Measurements from ENCODE around the gene KRTAP4-9. TPM values are rescaled to one million over a fixed set of nuclear protein-coding genes. Genes with fewer than 3 reads are reported as not detected.
"Not testable (repeated sequence)": the region's sequence is repeated elsewhere in the genome, so short reads cannot be mapped to it uniquely, and the experiment has no call there.

The KRTAP4-9 gene
- polyA plus RNA-seq (ENCODE audit: insufficient read length) = not detected

DNA sequence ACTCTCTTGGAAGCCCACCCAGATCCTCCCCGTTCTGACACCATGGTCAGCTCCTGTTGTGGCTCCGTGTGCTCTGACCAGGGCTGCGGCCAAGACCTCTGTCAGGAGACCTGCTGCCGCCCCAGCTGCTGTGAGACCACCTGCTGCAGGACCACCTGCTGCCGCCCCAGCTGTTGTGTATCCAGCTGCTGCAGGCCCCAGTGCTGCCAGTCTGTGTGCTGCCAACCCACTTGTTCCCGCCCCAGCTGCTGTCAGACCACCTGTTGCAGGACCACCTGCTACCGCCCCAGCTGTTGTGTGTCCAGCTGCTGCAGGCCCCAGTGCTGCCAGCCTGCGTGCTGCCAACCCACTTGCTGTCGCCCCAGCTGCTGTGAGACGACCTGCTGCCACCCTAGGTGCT, at the start of gene KRTAP4-9:
Gene KRTAP4-9, plus strand, starts transcription at position 43 of the 400 bp plus-strand sequence. Its CDS starts 0 bp downstream, at position 43.
- not testable (repeated sequence) for DNase-seq

DNA sequence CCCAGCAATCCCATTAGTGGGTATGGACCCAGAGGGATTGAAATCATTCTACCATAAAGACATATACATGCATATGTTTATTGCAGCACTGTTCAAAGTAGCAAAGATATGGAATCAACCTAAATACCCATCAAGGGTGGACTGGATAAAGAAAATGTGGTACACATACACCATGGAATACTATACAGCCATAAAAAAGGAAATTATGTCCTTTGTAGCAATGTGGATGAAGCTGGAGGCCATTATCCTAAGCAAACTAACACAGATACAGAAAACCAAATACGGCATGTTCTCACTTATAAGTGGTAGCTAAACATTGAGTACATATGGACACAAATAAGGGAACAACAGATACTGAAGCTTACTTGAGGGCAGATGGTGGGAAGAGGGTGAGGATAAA, 47.6 kb upstream of the KRTAP4-9 start:
- no peak for DNase-seq

DNA sequence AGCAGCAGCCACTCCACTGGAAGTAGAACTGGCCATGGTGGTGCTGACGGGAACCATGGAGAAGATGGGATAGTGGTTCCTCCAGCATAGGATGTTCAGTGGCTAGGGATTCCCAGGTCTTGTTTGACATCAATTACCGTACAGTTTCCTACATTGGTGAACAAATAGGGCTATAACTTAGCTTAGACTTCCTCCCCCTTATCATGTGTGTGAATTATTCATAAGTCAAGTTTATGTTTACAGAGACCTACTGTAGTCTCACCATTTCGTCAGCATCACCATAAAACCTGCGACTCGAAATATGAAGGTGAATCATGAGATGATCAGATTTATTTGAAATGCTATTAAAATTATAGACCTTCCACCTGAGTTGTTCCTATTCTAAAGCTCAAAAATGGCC, 46.4 kb upstream of the KRTAP4-9 start:
- no peak for DNase-seq

DNA sequence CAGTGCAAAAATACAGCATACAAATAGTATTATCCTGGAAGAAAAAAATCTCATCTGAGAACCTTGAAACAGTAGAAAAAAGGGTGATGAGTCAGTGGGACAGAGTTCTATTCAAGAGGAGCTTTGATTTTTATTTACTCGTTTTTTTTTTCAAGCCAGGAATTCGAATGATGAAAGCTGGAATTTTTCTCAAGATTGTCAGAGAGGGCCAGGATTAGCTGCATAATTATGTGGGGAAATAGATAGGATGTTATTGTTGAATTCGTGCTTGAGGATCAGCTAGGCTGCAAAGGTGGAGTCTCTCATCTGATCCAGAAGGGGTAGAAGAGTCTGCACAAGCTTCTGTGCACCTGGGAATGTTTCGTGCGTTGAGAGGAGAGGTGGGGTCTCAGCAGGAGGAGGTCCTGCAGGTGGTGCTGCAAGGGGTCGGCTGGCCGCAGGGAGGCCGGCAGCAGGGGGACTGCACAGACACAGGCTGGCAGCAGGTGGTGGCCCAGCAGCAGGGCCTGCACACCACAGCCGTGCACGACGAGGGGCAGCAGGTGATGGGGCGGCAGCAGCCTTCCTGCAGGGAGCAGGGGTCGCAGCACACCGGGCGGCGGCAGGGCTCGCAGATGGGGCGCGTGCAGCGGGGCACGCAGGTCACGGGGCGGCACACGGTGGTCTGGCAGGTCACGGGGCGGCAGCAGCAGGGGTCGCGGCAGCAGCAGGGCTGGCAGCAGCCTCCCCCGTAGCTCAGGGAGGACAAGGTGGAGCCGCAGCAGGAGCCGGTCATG, 45.7 kb upstream of the KRTAP4-9 start:
- DNase-seq = not testable (repeated sequence)

DNA sequence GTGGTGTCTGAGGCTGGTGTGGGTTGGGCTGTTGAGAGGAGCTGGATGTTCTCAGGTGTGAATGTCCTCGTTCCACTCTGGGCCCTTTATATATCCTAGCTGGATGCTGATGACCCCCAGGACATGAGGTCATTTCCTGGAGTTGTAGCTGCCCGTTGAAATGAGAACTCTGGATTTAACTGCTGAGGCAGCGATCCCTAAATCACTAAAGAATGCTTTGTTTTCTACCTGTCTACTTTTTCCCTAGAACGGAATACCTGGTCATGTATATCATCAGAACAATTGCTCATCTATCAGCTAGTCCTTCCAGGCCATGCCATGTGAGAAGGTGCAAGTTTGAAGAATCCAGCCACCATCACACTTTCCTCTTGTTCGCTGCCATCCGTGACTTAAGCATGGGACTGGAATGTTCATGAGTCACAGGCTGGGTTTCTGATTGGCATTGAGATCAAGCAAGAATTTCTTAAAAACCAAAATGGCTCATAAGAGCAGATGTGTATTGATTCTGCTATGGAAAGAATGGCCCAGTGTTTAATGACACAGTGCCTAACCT, 45.1 kb upstream of the KRTAP4-9 start, which contains the start of gene KRTAP2-3:
Gene KRTAP2-3, minus strand, starts transcription at position 63 of the 553 bp plus-strand sequence. CDS start 64 bp downstream, outside the sequence.
- DNase-seq = no peak

DNA sequence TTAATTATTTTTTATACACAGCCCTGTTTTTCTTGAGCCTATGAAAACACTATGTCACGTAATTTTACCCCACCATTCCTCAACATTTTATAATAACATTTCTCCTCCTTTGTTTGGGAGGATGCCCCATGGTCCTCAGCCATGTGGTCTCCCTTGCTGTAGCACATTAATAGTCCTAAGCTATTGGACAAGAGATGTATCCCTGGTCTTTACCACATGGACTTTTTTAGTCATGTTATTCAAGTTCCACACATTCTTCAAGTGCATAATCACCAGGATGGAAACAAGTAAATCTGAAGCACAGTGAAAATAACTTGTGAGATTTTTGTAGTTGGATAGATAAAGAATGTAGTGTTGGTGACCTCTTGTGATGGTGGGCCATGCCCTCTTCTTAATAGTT, 43.2 kb upstream of the KRTAP4-9 start:
- no peak for DNase-seq

DNA sequence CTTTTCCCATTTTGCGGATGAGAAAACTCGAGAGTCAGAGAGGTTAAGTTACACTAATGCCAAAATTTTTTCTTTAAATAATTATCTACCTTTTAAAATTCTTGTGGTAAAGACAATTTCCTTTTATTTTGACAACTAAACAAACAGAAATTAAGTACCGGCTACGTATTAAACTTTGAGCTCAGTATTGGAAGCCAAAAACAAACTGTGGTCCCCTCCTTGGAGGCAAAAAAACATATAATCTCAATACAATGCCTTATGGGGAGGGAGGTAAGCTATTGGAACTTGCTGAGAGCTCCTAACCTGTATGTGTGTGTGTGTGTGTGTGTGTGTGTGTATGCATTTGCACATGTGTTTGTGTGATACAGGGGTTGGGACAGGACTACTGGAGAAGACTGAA, 41.7 kb upstream of the KRTAP4-9 start:
- no peak for DNase-seq

DNA sequence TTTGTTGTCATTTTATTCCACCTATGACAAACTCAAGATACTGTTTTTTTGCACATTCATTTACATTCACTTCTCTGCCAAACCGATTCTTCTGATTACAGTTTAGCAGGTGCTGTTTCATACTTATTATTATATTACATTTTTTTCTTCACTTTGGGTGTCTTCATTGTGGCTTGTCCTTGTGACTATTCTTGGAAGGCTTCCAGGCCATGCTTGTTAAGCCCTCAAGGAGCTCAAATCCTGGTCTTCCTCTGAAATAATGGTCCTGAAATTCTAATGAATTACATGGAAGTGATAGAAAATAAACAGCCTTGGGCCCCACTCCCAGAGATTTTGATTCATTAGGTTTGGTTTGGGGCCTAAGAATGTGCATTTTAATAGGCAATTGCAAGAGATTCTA, 40.9 kb upstream of the KRTAP4-9 start:
- DNase-seq = no peak

DNA sequence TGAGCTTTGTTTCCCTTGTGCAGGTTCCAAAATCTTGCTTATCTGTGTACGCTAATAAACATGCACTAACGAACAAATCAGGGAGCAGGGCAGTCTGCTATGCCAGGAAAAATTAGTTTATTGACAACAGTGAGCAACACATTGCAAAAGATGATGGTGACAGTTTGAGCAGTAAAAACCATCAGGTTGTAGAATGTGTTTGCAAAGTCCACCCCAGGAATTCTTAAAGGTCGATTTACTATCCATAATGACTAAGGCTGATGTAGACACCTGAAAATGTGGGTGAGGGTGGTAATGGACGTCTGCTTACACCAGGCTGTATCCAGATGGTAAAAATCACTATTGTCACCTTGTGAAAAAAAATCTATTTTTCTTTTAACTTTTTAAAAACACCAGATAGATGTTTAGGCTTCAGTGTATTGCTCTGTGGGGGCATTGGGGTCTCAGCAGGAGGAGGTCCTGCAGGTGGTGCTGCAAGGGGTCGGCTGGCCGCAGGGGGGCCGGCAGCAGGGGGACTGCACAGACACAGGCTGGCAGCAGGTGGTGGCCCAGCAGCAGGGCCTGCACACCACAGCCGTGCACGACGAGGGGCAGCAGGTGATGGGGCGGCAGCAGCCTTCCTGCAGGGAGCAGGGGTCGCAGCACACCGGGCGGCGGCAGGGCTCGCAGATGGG, 40.0 kb upstream of the KRTAP4-9 start:
- not testable (repeated sequence) for DNase-seq

DNA sequence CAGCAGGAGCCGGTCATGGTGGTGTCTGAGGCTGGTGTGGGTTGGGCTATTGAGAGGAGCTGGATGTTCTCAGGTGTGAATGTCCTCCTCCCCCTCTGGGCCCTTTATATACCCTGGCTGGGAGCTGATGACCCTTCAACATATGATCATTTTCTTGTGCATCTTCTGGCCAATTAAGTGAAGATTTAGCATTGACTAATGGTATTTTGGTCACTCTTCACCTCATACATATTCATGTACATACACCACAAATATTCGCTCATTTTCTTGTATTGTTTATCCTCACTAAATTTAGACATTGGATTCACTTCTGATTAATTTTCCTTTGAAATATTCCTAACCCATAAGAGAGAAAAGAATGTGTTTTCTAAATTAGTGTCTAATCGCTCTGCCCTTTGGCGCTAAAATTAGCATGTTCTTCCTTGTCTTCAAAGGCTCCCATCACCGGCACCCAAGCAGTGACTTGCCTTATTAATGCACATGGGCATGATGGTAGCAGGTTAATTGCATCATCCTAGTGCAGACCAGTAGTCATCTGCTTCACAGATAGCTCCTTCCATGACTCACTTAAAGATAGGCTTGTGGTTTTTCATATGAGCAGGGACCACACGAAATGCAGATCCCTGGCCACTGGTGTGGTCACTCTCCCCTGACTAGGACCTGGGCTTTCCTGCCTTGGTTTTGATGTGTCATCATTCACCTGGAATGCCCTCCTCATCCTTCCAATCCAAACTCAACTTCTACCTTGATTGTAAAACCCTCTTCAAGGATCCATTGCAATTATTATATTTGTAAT, 39.2 kb upstream of the KRTAP4-9 start, which contains the start of gene KRTAP2-4:
Gene KRTAP2-4, minus strand, starts transcription at position 51 of the 796 bp plus-strand sequence. Its CDS starts 34 bp downstream, at position 17.
- no peak for DNase-seq

DNA sequence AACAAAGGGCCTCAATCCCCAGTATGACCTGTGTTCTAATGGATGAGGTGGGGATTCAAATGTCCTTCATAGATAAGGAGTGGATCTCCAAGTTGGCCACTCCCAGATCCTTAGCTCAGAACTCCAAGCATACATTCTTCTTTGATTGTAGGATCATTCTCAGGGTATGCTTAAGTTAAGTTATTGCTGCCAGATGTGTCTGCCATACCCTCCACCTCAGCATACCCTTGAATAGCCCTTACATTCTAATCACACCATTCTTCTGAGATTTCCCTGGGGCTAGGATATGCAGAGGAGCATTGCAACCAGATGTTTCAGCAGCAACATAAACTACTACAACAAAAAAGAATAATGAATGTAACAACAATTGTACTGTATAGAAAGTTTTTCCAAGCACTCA, 37.9 kb upstream of the KRTAP4-9 start:
- no peak for DNase-seq

DNA sequence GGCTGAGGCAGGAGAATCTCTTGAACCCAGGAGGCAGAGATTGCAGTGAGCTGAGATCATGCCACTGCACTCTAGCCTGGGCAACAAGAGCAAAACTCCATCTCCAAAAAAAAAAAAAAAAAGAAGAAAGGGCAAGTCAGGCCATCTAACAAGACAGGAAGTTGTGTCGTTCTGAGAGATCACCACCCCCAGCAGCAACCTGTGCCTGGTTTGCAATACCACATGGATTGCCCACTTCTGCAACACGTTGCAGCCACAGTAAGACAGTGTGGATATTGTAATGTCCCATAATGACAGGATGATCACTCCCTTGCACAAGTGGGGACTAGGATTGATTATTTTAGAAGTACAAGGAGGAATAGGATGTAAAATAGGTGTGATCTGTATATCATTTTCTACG, 36.2 kb upstream of the KRTAP4-9 start:
- DNase-seq = no peak

DNA sequence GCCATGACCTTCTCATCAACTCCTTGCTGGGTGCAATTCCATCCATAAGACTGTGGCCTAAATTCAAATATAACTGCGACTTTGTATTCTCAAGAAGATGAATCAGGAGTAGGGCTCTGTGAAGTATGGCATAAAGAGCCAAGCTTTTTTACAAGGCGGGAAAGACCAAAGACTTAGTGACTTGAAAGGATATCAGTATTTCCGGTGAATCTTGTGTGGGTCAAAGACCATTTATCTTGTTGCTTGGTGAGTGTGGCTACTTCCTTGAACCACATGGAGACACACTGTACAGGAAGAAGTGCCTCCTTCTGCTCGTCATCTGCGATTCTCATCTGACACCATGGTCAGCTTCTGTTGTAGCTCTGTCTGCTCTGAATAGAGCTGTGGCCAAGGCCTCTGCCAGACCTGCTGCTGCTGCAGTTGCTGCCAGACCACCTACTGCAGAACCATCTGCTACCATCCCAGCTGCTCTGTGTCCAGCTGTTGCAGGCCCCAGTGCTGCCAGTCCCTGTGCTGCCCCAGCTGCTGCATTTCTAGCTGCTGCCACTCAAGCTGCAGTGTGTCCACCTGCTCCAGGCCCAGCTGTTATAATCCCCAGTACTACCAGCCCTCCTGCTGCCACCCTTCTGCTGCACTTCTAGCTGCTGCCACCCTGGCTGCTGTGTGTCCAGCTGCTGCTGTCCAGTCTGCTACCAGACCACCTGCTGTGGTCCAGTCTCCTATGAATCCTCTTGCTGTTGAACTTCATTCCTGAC, 33.4 kb upstream of the KRTAP4-9 start:
- DNase-seq = no peak

DNA sequence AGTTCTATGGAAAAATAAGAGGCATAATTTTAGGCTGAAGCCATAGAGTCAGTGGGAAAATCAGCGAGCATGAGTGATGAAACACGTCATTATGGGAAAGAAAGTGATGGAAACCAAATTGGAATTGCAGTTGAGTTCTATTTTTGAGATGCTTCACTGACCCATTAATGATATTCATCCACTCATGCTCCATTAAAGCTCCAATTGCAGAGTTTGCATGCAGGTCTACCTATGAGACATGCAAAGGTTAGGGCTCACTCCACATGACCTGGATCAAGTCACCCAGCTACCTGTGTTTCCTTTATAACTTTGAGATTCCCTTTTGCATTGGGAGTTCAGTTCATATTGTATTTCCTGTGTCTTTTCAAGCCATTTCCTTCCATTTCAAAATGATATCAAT, 31.5 kb upstream of the KRTAP4-9 start:
- no peak for DNase-seq

DNA sequence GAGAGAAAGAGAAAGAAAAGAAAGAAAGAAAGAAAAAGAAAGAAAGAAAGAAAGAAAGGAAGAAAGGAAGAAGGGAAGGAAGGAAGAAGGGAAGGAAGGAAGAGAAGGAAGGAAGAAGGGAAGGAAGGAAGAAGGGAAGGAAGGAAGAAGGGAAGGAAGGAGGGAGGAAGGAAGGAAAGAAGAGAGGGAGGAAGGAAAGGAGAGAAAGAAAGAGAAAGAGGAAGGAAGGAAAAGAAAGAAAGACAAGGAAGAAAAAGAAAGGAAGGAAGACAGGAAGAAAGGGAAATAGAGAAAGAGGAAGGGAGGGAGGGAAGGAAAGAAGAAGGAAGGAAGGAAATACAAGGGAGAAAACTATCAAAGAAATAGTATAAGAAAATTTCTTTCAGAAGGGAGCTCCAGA, 28.4 kb upstream of the KRTAP4-9 start:
- no peak for DNase-seq

DNA sequence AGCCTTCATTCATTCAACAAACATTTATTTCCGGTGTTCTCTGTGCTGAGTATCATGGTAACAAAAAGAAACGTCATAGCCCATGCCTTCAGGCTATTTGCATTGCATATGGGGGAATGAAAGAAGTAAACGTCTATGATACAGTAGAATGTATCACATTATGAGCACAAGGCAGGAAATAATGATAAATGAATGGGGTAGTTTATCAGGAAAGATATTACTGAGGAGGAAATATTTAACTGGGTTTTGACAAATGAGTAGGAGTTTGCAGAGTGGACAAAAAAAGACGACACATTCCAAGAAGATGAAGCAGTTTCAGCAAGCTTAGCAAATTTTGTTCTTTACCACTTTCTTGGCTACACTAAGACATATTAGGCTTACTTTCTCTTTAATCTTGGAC, 22.6 kb upstream of the KRTAP4-9 start:
- no peak for DNase-seq

DNA sequence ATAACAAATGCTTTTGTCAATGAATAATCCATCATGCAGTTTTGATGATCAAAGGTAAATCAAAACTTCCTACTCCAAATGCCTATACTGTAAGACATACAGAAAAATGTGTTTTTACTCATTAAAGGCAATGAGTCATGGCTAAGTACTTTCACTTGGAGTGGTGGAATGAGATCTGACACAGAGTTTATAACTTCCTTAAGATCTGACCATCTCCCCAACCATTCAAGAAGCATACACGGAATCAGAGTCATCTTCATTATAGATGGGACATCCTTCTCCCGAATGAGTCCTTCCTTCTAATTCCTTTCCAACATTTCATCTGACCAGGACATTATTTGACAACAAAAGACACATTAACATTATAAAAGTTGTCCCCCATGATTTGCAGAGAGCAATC, 21.8 kb upstream of the KRTAP4-9 start:
- not testable (repeated sequence) for DNase-seq

DNA sequence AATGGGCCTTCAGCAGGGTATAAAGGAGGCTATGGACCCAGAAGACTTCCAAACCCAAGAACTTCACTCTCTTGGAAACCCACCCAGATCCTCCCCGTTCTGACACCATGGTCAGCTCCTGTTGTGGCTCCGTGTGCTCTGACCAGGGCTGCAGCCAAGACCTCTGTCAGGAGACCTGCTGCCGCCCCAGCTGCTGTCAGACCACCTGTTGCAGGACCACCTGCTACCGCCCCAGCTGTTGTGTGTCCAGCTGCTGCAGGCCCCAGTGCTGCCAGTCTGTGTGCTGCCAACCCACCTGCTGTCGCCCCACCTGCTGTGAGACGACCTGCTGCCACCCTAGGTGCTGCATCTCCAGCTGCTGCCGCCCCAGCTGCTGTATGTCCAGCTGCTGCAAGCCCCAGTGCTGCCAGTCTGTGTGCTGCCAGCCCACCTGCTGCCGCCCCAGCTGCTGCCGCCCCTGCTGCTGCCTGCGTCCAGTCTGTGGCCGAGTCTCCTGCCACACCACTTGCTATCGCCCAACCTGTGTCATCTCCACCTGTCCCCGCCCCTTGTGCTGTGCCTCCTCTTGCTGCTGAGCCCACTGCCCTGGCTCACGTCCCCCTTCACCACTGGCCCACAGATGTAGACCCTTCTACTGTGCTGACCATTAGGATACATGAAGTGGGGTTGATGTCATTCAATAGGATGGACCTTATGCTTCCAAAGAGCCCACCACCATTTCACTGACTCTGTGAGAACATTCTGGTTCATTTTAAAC, 20.9 kb upstream of the KRTAP4-9 start, which contains the start of gene KRTAP4-7:
Gene KRTAP4-7, plus strand, starts transcription at position 51 of the 757 bp plus-strand sequence. Its CDS starts 57 bp downstream, at position 108.
- not testable (repeated sequence) for DNase-seq

DNA sequence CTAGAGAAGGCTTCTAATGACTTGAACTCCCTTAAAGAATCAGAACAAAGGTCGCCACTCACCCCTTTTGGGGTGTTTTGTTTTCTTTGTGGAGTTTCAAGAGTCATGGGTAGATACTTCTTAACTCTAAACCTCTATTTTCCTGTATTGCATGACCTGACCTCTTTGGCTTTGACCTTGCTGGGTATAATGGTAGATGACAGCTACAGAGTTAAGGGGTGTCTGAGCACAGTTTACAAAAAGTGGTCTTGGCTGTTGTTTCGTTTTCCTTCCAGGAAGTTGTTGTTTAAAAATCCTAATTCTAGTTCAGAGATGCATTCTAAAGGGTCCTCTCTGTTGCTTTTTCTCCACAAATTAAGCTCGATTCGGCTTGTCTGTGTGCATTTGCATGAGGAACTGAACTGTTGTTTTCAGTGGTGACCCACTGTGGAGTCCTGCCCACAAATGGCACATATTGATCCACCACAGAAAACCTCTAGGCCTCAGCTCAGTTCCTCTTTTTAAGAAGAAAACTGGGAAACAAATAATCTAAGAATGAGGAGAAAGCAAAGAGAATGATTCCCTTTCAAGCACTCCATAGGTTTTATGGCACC, 16.3 kb upstream of the KRTAP4-9 start:
- DNase-seq = not testable (repeated sequence)

DNA sequence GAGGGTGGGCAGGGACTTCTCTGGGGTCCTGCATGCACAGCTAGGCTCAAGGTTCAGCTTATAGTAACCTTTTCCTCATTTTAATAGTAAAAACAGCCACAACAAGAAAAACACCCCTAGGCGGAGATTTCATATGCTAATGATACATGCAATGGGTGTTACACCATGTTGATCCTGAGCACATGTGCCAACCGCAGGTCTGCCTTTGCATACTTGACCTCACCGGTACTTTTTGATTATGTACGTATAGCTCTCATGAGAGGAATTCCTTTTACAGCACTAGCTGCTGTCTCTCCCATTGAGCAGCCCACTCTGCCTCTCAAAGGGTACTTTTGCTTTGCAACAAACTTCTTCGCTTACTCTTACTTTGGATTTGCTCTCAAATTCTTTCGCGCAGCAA, 9.1 kb upstream of the KRTAP4-9 start:
- DNase-seq = no peak
